GM12892 (cell line): ENCODE data around the gene ZSWIM7.

ENCODE experiments used
- POLR2A ChIP-seq: IDR thresholded peaks from 2 replicates; pipeline ENCODE4 v1.6.1; 2011; ENCODE audit warnings: low read depth, low read length, control low read depth
- POLR2AphosphoS5 ChIP-seq: IDR thresholded peaks from 2 replicates; pipeline ENCODE4 v1.6.1; 2011; ENCODE audit warnings: low read depth, low read length, control low read depth

DNA sequence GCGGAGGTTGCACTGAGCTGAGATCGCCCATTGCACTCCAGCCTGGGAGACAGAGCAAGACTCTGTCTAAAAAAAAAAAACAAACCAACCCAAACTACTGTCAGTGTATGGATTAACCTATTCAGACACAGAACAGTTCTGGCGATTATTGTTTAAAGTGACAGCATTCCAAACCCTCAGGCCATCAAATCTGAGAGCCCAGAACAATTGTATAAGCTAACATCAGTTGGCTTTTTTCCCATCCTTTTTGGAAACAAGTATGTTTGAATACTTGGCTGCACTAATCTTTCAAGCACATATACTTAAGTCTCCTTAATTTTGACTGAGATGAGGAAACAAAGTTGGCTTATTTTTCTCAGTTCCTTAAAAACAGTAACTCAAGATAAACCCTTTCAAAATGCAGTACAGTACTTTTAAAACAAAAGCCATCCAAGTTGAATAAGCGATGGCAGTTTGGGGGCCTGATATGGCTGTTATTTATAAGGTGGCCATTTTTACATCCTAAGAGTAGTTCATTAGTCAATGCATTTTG lies 1.4 kb downstream of the ZSWIM7 start:
- TF ChIP-seq POLR2AphosphoS5 (no peak), POLR2A (no peak)
